ENCODE data around the gene ELMO1.

The ELMO1 gene

DNA sequence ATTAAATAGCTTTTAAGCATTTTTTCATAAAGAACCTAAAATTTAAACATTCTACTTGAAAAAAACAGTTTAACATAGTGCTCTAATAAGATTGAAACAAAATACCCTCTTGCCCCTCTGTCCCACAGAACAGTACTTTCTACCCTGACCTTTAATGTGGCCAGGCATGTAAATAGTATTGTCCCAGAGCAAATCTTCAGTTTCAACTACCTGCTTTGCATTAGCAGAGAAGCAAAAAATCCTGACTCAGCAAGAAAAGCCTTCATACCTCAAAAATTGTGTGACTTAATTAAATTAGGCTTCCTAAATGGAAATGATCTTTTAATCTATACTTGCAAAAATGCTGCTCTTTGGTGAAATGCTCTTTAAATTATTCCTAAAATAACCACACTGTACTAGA is 487.0 kb downstream of the ELMO1 start:
- DNase-seq, result no peak

DNA sequence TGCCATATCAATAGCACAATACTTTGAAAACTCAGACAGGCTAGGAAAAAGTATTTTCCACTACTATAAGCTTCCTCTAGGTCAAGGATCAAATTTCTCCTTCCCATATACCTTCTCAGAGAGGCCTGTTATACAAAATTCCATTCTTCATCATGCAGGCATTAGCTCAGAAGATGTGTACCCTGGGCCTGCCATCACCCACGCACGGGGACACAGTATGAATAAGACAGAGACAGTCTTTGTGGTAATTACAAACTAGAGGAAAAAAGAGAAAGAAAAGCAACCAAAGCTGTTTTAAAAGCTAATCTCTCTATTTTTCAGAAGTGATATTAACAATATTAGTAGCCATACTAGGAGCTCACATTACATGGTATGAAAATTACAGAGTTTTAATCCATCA is 487.6 kb downstream of the ELMO1 start:
- no peak for DNase-seq

DNA sequence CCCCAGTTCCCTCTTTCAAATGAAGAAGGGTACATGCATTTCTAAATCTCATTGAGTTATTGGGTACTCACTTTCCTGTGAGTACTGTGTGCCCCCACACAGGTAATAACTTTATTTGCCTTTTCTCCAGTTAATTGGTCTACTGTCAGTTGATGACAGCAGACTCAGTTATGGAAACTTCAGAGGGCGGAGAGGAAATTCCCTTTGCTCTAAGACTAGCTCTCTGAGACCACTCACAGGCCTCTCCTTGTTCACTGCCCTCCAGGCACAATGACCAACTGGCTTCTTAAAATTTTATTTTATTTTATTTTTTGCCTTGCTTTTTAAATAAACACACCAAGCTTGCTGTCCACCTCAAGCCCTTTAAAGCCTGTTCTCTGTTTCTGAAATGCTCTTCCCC is 488.6 kb downstream of the ELMO1 start:
- DNase-seq, result no peak

DNA sequence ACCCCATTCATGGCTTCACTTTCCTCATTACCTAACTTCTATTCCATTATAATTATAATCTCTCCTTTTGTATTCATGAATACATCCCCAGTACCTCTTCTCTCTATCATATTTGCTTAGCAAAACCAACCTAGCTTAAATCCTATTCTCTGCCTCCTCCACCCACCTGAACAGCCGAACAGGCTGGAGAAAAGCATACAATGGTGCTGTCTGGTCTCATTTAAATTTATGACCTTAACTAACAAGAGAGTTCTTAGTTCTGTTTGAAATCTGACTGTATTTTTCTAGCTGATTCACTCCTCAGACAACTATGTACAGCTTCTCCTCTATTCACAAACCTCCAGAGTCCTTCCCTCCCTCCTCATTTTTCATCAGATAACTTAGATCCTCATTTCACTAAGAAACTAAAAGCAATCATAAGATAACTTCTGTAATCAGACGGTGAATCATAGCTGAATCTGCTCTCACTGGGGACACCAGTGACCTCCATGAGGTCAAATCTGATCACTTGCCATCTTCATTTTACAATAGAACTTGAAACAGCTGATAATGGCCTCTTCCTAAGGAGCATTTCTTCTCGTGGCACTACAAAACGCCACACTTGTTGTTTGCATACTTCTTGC is 490.4 kb downstream of the ELMO1 start:
- DNase-seq, result no peak

DNA sequence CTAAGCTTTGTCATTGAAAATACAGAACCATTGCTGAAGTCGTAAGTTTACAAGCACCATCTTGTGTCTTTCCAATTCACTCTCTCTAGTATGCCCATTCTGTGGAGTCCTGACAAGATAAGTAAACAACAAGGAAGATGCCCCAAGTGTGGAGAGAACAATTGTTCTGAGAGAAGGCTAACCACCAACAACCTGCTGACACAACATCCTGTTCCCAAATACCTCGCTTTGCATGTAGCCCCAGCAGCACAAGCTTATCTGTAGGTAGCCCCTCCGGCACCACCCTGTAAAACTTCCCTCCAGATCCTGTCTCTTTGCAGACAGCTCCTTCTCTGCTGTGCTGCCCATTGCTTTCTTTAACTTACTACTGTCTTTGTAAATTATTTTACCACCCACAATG is 491.0 kb downstream of the ELMO1 start:
- no peak for DNase-seq

DNA sequence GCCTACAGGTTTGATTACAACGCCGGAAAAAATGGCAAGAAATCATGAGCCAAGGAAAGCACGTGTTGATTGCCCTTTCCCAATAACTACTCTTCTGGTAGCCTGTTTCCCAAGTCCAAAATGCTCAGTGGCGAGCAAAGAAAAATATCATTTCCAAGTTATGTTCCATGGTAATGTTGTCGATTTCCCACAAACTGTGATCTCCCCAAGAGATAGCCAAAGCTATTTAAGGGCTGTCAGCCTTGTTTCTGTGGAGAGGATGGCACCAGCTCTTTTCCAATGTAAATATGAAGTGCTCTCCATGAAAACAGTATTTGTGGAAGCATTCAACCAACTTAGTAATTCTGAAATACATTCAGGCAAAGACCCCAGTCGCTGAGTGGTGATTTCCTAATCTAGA is 491.9 kb downstream of the ELMO1 start:
- no peak for DNase-seq

DNA sequence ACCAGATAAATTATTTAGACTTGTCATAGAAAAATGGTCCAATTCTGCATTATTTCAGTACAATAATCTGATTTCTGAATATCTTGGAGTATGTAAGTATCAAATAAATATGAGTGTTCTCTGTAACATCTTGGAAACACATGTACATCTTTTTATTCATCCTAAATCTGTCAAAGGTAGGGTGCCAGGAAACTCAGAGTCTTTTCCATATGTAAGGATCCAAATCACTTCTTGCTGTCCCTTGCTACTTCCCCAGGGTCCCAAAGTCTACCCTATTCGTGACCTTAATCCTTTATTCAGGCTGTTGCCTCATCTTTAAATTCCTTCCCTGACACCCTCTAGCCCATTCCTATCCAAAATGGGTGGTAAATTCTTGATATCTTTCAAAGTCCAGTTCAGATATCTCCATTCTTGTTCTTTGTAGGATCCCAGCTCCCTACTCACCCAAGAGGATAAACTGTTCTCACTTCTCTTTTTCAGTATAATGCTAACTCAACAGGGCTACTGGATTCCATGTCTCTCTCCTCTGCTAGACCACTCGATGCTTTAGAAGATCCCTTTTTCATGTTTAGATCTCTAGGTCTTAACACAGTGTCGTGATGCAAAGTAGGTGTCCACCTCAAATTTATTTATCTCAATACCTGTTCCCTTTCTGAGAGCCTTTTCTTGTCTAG is 493.1 kb downstream of the ELMO1 start:
- DNase-seq, result no peak

DNA sequence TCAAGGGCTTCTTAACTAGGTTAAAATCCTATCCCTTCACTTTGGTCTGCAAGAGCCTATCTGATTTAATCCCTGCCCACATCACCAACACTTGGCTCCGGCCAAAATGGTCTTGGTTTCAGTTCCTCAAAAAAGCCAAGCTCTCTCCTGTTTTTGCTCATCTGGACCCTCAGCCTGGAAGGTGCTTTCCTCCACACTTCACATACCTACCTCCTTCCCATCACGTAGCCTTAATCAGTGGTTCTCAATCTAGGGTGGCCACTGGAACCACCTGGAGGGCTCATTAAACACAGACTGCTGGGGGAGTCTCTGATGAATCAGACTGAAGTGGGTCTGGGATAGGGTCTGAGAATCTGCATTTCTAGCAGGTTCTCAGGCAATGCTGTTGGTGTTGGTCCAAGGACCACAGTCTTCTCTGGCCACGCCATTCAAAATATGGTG is 497.4 kb downstream of the ELMO1 start:
- DNase-seq, result no peak

DNA sequence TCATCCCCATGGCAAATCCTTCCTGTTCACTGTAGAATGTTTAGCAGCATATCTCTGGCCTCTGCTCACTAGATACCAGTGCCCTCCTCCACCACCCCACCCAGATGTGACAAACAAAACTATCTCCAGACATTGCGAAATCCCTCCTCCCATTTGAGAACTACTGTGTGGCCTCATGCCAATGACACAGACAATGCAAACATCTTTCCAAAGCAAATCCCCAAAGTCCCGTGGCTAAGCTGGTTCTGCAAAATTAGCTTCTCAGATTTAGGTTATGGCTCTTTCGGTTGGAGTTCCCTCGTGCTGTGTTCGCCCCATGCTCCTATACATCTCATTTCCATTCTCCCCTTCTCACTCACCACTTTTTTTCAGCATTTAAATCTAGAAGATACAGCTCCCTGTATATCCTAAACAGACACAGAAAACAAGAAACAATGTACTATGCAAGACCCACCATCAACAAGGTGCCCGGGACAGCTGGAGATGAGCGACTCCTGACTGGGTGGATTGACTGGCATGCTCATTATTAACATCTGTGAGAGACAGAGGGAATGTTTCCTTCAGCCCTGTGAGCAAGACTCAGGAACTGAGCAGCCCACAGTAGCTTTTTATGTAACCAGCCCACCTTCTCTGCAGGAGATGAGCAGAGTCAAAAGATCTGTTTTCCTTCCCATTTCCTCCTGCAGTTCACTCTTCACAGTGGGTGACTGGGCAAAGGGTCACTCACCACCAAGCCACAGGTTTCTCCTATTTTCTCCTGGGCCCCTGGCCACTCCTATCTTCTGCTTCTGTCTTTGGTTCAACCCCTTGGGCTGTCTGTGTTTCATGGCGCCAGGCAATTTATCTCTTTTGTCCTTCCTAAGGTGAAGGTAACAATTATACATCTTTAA is 498.7 kb downstream of the ELMO1 start:
- DNase-seq, result peak; percentile 71

DNA sequence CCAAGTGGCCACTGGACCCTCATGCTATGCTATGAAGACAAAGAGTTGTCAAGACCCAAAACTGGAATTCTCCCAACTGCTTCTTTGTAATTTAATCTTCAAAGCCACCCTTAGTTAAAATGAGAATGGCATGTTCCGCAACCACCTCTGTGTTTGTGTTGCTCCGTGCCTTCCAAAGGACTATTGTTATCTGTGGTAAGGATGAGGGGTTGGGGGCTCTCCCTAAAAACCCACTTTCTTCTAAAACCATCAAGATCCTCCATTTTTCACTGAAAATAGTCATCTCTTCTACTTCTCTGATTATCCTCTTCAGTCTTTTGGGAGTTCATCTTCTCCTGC is 502.3 kb downstream of the ELMO1 start:
- peak; percentile 89 for DNase-seq

DNA sequence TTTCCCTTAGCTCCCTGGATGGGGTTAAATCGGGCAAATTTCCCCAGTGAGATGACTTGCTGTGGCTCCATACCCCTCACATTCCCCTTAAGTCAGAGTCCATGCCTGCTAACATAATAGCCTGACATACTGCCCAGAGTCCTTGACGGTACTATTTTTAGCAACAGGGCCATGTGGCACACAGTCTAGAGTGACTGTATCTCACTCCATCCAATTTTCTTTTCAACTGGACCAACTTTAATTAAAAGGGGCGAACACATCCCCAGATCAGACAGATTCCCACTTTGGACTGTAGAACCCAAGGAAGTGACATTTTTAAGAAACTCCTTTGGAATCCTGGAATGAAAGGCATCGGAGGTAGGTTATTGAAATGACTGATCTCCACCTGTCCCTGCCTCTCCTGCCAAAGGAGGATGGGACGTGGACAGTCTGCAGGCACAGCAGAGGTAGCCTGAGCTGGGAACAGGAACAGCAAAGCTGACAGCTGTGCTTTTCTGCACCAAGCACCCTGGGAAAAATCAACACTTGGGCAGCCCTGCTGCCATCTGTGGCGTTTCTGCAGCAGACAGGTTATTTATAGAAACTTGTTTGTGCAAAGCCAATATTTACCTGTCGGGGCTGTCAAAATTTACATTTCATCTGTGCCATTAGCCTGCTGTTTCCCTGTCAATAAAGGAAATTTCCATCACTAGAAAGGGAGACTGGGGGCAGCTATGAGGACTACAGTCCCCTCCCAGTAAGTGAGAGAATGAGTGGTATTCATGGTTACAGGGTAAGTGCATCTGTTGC is 502.9 kb downstream of the ELMO1 start:
- peak; percentile 93 for DNase-seq

DNA sequence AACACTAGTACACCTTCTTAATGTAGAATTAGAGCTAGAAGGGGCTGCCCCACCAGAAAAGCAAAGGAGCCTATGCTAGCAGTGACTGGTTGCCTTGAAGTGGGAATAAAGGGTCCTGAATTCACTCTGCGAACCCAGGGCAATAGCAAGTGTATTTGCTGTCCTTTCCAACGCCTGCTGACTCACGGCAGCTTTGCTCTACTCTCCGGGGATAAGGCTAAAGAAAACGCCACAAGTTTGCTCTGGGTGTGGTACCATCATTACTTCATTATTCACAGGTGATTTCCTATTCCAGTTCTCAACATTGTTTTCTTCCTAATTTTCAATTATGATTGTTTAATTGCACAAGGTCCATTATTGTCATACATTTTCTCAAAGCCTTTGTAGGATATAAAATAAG is 503.8 kb downstream of the ELMO1 start:
- no peak for DNase-seq

DNA sequence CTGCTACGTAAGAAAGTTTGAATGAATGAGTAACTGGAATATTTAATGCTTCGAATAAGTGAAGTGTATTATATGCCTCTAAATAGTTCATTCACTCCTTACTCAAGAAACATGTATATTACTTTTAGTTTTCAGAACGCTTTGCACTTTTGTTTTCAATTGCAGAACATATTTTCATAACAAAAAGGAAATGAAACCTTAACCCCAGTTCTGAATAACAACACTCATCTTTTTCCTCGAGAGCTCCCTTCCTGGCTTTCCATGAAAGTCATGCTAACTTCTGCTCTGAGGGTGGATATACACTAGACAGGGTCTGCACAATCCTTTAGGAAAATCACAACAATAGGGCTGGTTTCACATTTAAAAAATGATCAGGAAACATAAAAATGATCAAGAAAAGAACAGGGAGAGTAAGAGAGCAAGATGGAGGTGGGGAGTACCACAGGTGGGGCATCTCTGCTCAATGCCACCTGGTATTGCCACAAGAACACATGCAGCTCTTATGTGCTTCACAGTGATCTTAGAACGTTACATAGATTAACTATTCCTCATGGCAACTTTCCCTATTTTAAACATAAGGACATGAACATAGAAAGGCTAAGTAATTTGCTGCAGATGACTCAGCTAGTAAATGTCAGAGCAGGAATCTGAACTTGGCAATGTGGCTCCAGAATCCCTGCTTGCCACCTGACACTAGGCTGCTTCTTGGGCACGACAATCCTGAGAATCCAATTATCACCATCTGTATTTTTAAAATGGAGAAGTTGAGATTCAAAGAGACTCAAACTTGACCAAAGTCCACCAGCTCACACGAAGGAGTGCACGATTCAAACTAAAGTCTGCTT is 504.9 kb downstream of the ELMO1 start:
- no peak for DNase-seq

DNA sequence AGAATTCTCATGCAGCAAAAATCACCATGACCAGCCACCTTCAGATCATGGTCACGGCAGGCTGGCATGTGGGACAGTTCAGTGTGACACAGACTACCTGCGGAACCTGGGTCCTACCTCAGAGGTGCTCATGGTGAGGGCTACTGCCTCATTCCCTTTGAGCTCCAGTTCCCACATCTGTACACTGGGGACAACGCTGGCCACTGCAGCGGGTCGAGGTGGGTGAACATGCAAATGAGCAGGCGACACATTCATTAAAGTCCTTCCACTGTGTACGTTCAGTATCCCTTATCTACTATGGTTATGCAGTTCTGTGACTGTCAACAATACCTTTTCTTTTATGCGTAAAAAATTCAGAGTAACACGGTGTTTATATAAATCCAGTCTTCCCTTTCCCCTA is 505.7 kb downstream of the ELMO1 start:
- no peak for DNase-seq

DNA sequence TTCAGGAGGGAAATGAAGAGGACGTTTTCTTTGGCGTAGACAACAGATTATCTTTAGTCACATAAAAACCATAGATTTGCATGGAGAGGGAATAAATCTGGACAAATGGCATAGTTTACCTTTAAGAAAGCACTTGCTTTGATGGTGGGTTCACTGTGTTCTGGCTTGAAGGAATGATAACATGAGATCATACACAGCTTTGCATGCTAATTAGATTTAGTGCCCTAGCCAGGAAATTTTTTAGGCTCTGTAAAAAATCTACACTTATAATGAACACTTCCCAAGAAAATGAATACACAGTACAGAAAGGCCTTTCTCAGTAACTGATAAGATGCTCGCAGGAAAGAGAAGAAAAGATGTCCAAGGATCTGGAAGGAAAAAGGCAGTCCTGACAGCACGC is 506.1 kb downstream of the ELMO1 start:
- no peak for DNase-seq

DNA sequence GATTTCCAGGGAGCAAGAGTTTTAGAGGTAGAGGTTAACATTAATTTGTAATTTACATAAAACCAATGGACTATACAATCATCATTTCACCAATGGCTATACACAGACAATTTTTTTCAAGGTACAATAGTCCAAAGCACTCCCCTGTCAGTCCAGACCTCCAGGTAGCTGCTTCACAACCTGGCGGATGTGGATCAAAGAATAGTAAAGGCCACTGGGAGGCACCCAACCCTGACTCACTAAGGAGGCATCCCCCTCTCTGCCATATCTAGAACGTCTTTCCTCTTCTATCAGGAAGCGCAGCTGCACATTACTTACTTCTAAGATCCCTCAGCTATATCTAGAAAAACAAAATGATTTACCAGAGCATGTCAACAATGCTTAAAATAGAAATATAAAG is 506.6 kb downstream of the ELMO1 start:
- DNase-seq, result no peak

DNA sequence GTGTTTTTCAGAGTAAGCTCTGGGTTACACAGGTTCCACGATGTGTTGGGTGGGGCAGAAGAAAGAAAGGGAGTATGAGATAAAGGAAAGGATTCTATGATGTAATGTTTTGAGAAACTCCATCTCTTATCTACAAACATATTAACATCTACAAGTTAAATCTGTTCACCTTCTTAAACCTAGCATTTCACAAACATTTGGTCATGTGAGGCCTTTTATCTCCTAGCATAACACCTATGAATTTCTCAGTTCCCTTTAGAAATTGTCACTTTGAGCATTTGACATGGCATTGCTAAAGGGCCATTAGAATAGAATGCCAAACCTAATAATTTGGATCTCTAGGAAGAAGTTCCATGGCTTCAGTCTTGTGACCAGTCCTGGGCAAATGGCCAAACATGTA is 507.3 kb downstream of the ELMO1 start:
- no peak for DNase-seq

DNA sequence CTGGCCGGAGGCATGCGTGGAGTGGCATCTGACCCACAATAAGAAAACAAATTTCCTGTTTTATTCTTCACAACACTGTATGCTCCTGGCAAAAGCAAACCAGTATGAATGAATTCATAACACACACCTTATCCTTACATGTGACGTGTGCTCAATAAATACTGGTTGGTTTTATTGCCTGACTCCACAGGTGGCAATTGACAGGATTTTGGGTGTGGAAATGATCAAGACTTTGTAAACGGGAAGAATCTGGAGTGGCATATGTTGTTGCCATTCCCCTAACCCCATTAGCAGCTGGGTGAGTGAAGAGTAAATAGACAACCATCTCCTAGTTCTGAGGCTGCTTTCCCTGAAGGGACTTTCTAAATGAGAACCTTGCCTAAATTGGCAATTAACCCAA is 508.8 kb downstream of the ELMO1 start:
- no peak for DNase-seq

DNA sequence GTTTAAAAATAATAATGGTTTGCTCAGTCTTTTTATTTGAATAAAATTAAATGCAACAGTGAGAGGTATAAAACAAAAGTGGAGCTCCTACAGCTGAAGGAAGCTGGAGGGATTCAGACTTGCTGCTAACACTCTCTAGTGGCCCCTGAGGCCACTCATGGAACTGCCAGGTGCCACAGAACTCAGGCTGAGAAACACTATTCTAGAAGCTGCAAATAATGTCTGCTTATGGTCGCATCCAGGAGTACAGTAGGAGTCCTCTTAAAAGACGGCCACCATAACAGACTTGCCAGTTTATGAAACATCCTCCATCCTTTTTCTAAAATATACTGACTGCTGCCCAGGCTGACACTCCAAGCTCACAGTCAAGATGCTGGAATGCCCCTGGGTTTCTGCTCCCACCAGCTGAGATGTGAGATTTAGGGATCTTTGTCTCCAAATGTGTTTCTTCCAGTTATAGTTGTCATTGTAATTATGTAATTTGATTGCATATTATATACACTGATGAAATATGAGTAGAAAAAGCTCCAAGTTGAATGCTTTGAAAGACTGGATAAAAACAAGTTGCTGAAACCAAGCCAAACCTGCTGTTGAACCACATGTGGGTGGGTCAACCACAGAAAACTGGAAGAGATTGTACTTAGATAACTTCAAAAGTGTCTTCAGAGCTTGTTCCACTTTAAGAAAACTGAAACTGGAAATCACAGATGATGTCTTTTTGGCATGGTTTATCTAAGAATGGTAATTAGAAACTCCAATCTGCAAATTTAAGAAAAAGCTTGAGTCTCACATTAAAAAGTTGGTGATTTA is 510.7 kb downstream of the ELMO1 start:
- no peak for DNase-seq

DNA sequence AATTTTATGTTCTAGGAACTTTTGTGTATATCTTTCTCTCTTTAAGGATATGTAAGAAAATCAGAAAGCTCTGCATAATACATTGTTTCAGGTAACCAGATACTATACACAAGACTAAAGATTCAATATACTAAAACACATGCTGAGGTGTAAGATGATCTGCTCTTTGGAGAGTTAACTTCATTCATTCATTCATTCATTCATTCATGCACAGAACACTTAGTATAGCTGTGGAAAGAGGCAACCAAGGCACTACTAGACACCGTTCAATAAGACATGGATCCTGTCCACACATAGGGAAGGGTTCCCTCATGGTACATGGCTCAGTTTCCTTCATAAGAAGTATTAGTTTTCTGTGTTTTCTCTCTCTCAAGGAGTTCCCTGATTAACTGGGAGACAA is 516.8 kb downstream of the ELMO1 start:
- DNase-seq, result no peak

DNA sequence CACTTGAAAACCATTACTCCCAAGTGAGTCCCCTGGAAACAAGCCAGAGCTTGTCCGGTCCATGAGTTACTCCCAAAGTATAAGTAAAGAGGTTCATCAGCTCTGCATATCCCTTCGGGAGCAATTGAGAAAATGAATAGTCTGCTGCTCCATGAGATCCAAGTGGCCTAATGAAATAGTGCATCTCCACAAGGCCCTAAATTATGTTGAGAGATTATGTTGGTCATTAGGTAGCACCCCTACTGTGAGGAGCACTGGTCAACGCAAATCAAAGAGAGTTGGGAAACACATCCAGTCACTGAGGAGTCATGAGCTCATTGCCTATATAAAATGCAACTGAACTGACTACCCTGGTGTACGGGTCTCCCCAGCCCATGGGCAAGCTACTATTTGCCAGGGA is 518.9 kb downstream of the ELMO1 start:
- DNase-seq, result no peak

DNA sequence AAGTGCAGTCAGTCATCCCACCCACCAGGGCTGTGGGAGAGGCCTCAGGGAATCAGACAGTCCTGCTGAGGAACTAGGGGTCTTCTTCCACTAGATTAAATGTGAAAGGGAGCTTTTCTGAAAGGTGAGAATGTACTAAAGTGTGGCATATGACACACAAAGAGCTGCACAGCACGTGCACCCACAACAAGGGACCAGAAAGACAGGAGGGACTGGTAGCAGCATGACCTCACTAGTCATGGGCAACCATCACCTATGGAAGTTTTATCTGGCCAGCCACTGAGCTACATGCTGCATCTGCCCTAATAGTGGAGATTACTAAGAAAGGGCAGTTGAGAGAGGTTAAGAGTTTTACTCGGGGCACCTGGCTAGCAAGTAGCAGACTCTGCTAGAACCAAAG is 519.9 kb downstream of the ELMO1 start:
- no peak for DNase-seq
